Fibroblast of villous mesenchyme (primary cell): ENCODE measurements around the gene CORO2A. TPM values are rescaled to one million over a fixed set of nuclear protein-coding genes. Genes with fewer than 3 reads are reported as not detected.
"Not testable (repeated sequence)": the region's sequence is repeated elsewhere in the genome, so short reads cannot be mapped to it uniquely, and the experiment has no call there.

ENCODE experiments used
- DNase-seq: peaks from one replicate; pipeline ENCODE4 v3.0.0-alpha.2; 2010; ENCODE audit warnings: low read depth
- H3K4me3 ChIP-seq: 2 replicates; pipeline ENCODE4 v1.5.1; 2011; ENCODE audit warnings: low read depth, mild to moderate bottlenecking, low read length
- total RNA-seq: library from RNA; depleted of rRNA; stranded (reverse); fragments of >200 nt; gene quantifications from 2 replicates; pipeline ENCODE4 v1.2.3, GENCODE V29; 2012
- TF ChIP-seq, protein P1 (sequence below): IDR thresholded peaks from 2 replicates; pipeline ENCODE4 v1.5.1; 2012; ENCODE audit warnings: low read depth, mild to moderate bottlenecking, low read length; ENCODE audit not compliant: insufficient read depth

The CORO2A gene
- total RNA-seq, 1 donor, result 2.2 TPM

GRCh38 chr9:98175028-98175569, 17.3 kb downstream of the CORO2A start:
- no peak overlapping the region for H3K4me3 ChIP-seq
- TF ChIP-seq, protein P1, sequence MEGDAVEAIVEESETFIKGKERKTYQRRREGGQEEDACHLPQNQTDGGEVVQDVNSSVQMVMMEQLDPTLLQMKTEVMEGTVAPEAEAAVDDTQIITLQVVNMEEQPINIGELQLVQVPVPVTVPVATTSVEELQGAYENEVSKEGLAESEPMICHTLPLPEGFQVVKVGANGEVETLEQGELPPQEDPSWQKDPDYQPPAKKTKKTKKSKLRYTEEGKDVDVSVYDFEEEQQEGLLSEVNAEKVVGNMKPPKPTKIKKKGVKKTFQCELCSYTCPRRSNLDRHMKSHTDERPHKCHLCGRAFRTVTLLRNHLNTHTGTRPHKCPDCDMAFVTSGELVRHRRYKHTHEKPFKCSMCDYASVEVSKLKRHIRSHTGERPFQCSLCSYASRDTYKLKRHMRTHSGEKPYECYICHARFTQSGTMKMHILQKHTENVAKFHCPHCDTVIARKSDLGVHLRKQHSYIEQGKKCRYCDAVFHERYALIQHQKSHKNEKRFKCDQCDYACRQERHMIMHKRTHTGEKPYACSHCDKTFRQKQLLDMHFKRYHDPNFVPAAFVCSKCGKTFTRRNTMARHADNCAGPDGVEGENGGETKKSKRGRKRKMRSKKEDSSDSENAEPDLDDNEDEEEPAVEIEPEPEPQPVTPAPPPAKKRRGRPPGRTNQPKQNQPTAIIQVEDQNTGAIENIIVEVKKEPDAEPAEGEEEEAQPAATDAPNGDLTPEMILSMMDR, result no peak
- DNase-seq, result no peak

- H3K4me3 ChIP-seq, result not testable (repeated sequence)
Measured at GRCh38 chr9:98174502-98174918, 17.9 kb downstream of the CORO2A start.

DNA sequence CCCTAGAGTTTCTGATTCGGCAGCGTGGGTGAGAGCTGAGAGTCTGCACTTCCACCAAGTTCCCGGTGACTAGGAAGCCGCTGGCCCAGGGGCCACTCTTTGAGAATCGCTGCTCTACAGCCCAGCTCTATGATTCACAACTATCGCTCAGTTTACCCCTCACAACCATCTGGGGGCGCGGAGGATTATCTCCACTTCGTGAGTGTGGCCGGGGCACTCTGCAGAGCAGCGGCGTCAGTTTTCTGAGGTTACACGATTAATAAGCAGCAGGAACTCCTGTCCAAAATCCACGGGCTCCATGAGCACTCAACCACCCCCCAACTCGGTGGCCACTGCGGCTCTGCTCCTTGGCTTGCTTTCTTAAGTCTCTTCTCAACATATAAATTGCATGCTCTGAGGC, 19.3 kb downstream of the CORO2A start:
- TF ChIP-seq, protein P1, result no peak
- DNase-seq, result no peak
- no peak overlapping the region for H3K4me3 ChIP-seq

More at GRCh38 chr9:98174502-98174918, 17.9 kb downstream of the CORO2A start:
- DNase-seq, result not testable (repeated sequence)

DNA sequence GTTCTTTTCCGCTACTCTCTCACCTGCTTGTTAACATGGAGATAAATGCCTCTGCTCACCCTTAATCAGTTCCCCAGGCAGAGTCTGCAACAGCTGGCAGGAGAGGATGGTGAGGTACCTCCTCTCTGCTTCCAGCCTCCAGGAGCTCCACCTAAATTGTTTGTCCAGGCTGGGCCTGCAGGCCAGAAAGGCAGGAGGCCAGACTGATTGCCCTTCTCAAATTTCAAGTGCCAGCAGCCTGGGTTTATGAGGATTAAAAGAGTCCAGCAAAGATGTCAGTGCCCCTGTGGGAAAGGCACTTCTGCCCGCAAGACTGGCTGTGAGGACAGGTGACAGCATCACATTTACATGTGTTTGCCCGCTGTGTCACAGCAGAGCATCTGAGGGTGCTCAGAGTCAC, 19.8 kb downstream of the CORO2A start:
- no peak for DNase-seq

DNA sequence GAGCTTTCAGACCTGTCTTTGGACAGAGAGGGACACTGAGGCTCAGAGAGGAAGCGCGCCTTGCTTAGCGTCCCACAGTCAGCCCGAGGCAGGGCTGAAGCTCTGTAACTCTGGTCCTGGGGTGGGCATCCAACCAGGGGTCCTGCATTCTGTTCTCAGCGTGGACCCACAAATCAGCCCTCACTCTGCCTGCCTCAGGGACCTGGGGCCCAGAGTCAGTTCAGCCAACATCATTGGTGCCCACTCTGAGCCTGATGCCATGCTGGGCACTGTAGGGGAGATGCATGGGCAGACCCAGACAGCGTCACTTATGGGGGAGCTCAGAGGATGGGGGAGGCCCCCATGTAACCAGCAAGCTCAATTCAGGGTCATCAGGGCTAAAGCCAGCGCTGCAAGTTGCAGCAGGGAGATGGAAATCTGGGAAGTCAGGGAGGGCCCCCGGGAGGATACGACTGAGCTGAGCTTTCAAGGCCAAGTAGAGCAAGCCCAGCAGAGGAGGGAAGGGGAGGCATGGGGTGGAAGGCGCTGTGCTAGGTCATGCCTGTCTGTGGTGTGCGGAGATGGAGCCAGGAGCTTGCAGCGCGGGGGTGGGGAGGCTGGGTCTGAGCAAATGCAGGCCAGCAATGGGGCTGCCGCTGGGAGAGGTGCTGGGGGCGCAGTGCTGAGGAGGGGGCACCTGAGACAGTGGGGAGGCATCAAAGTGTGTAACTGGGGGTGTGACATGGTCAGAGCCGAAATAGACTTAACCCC, 21.1 kb downstream of the CORO2A start:
- TF ChIP-seq, protein P1, result no peak
- no peak for DNase-seq
- H3K4me3 ChIP-seq, result no peak overlapping the region

More for the DNA sequence above, 19.8 kb downstream of the CORO2A start:
- TF ChIP-seq, protein P1, result no peak
- H3K4me3 ChIP-seq, result no peak overlapping the region

DNA sequence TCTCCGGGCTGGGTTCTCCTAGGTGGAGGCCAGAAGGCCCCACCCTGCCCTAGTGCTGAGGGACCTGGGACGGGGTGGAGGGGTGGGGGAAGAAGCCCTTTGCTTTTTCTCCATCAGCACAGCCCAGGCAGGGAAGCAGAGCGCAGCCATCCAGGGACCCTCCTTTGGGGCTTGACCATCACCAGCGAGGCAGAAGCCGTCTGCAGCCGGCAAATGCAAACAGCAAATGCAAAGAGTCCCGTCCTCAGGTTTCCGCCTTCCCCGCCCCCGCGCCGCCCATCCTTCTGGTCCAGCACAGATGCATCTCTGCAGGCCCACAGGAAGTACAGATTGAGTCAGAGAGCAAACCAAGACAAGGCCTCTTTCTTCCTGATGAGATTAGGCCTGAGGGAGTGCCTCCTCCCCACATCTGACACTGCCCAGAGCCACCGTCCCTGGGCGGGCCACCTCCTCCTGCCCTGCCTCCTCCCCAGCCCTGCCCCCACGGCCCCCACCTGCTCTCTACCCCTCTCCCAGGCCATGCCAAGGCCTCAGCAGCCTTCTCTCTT, 23.4 kb downstream of the CORO2A start:
- TF ChIP-seq, protein P1, result no peak
- no peak overlapping the region for H3K4me3 ChIP-seq
- peak; percentile 17 for DNase-seq

GRCh38 chr9:98168153-98168780, 24.2 kb downstream of the CORO2A start:
- DNase-seq, result no peak
- no peak overlapping the region for H3K4me3 ChIP-seq
- TF ChIP-seq, protein P1, result no peak
